ENCODE data around the gene NPS.

NPS gene

GRCh38 chr10:127587668-127588365 lies 38.7 kb downstream of the NPS start:
- Histone ChIP-seq H3K36me3 (ENCODE audit: control insufficient read depth, insufficient read depth, low read length) (no peaks in the 10 kb centered on the region), H3K4me2 (ENCODE audit: low read length) (no peak overlapping the region), H3K9me3 (ENCODE audit: control insufficient read depth, low read length) (no peaks in the 10 kb centered on the region), H2AFZ (no peak overlapping the region), H3K27me3 (ENCODE audit: control insufficient read depth, insufficient read depth, low read length) (no peaks in the 10 kb centered on the region), H3K4me3 (ENCODE audit: low read depth, low read length) (no peak overlapping the region), H3K9ac (no peak overlapping the region), H3K4me1 (no peaks in the 10 kb centered on the region), H3K27ac (no peak overlapping the region), H3K79me2 (no peaks in the 10 kb centered on the region)
- TF ChIP-seq CTCF (IDR thresholded peaks at IDR 0.05): no peak

- Histone ChIP-seq H3K27ac (no peak overlapping the region), H3K4me3 (ENCODE audit: low read depth, low read length) (no peak overlapping the region), H3K4me2 (ENCODE audit: low read length) (no peak overlapping the region), H3K27me3 (ENCODE audit: control insufficient read depth, insufficient read depth, low read length) (no peaks in the 10 kb centered on the region), H3K36me3 (ENCODE audit: control insufficient read depth, insufficient read depth, low read length) (no peaks in the 10 kb centered on the region), H3K4me1 (no peaks in the 10 kb centered on the region), H3K9me3 (ENCODE audit: control insufficient read depth, low read length) (no peaks in the 10 kb centered on the region), H2AFZ (no peak overlapping the region), H3K9ac (no peak overlapping the region), H3K79me2 (no peaks in the 10 kb centered on the region)
- TF ChIP-seq CTCF (IDR thresholded peaks at IDR 0.05): no peak
These were observed 43.5 kb downstream of the NPS start for GRCh38 chr10:127592586-127592985.

GRCh38 chr10:127600479-127600878 lies 51.4 kb downstream of the NPS start:
- Histone ChIP-seq H3K9me3 (ENCODE audit: control insufficient read depth, low read length) (no peaks in the 10 kb centered on the region), H3K27ac (no peak overlapping the region), H3K4me2 (ENCODE audit: low read length) (no peak overlapping the region), H3K4me1 (no peaks in the 10 kb centered on the region), H3K27me3 (ENCODE audit: control insufficient read depth, insufficient read depth, low read length) (no peaks in the 10 kb centered on the region), H3K36me3 (ENCODE audit: control insufficient read depth, insufficient read depth, low read length) (no peaks in the 10 kb centered on the region), H3K4me3 (ENCODE audit: low read depth, low read length) (no peak overlapping the region), H2AFZ (no peak overlapping the region), H3K9ac (no peak overlapping the region), H3K79me2 (no peaks in the 10 kb centered on the region)
- TF ChIP-seq CTCF (IDR thresholded peaks at IDR 0.05): no peak
